Bone marrow (tissue), 2 donors: ENCODE measurements around the gene GSDME.
"Not testable (repeated sequence)": the region's sequence is repeated elsewhere in the genome, so short reads cannot be mapped to it uniquely, and the experiment has no call there.

Experiments used
- DNase-seq, 2 donors: peaks; one replicate each; lab custom pipeline; 2025; lab: John Stamatoyannopoulos, UW

The GSDME gene

DNA sequence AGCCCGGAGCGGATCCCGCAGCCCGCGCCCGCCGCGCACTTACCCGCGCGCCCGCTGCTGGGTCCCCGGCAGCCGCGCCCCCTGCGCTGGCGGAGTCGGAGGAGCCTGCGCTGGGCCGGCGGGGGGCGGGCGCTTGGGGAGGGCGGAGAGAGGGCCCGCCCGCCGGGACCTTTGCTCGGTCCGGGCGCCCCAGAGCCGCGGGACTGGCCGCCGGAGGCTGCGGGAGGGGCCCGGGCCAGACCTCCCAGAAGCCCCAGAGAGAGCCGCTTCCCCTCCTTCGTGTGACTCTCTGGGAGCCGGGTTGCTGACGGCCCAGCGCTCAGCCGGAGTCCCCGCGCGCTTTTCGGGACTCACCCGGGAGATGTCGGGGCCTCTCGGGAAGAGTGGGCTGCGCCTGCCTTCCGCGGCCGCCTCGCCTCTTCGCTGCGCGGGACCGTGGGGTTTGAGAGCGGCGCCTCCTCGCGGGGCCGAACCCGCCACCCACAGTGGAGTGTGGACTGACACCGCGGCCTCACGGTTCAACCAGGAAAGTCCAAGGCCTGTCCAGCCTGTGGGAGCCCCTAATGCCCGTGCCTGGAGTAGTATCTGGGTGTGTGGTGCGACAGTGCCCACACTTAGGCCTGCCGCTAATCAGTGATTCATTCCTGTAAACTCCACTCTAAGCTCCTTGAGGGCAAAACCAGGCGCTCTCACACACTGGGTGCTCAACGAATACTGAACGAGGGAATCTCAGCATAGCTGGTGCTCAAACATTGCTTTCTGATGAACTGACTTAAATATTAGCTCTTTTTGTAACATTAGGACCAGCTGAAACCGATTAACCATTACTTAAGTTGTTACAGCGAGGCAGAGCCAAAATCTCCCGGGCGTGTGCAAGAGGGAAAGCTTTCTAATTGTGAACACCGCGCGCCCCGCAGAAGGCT lies at the start of gene GSDME:
TSS of gene GSDME (minus strand) at position 112 of the 923 bp plus-strand sequence. CDS start 7,690 bp downstream, outside the sequence.
- peak in 1 of 2 donors; percentile 30 for DNase-seq

DNA sequence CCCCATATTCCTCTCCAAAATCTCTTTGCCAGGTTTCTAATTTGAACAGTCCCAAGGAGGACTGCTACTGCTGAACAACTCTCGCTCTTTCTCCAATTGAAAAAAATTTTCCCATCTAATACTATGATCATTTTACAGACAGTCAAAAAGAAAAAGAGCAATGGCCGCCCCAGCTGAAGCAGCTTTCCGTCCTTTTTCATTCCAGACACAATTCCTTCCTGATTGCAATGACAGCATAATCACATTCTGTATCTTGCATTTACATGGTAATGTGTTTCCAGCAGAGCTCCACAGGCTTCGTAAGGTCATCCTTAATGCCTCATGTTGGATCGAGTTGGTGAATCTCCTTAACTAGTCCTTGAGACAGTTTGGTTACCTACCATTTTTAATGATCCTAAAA lies 45.0 kb upstream of the GSDME start:
- no peak for DNase-seq

DNA sequence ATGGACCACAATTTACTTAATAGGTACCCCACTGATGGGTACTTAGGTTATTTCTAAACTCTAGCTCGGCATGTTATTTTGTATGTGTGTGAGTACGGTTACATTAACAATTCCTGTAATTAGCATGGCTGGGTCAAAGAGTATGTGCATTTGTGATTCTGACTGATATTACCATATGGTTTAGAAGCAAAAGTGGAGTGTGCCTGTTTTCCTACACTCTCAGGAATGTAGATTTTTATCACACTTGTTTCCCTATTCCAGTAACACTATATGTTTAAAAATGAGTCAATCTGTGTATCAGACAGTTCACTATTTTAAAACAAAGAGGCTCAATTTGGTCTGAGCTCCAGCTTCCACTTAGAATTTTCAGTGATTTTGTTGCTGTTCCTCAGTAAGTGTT lies 44.6 kb upstream of the GSDME start:
- no peak for DNase-seq

GRCh38 chr7:24800667-24801066 lies 43.4 kb upstream of the GSDME start:
- no peak for DNase-seq

DNA sequence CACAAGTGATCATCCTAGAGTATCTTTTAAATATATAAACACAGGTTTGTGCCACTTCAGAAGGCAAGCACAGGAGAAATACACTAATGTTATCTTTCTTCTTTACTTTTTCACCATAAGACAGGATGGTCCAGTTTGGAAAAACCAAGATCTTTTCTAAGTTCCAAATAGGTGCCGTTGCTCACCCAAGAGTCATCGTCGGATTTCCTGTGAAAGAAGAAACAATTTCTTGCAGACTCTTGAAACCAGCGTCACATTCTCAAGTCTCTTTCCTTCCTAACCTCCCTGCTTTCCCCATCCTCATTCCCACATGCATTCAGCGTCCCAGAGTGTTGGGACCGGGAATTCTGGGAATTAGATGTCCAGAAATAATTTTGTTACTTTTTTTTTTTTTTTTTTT lies 42.8 kb upstream of the GSDME start:
- DNase-seq, result no peak

DNA sequence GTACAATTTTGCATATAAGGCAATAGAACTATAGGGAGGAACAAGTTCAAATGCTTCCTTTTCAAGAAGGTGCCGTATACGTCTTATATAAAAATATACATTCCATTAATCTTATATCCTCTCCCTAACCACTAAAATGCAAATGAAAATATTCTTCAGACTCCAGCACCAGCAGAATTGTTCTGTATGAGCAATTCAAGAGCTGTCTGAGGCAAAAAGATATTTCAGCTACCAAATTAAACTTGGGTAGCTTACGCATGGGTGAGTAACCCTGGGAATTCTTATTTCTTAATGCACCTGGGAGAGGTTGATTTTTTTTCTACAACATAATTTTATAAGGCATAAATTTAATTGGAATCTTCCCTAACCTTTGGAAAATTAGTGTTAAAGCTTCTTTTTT lies 42.2 kb upstream of the GSDME start:
- DNase-seq, result no peak

GRCh38 chr7:24798261-24798660 lies 41.0 kb upstream of the GSDME start:
- no peak for DNase-seq

GRCh38 chr7:24797270-24797669 lies 40.0 kb upstream of the GSDME start:
- DNase-seq, result no peak

DNA sequence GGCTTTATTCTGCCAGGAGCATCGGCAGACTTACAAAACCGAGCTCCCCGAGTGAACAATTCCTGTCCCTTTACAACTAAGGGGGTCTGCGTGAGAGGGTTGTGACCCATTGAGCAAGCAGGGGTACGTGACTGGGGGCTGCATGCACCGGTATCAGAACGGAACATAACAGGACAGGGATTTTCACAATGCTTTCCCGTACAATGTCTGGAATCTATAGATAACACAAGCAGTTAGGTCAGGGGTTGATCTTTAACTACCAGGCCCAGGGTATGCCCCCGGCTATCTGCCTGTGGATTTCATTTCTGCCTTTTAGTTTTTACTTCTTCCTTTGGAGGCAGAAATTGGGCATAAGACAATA lies 38.1 kb upstream of the GSDME start:
- no peak for DNase-seq

DNA sequence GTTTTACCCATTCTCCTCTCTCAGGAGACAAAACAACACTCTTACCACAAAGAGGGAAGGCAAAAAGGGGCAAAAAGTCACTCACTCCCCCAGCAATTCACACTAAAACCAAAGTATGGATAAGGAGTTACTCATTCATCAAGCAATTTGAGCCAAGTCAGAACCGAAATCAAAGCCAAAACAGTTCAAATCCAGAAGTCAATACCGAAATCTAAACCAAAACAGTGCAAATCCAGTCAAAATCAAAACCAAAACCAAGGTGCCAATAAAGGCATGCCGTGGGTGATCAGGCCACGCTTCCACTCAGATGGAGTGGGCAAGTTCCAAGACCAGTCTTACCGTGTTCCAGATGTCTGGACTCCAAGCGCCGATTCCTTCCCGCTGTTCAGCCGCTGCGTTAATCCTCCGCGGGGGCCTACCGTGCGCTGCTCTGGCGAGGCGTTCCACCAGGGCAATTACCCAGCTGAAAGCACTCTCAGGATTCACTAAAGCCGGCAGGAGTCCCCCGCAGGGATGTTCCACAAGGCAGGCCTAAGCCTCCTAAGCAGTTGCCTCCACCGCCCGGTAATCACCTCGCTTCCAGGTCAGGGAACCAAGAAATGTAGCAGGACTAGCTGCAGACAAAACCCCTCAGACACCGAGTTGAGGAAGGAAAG lies 37.6 kb upstream of the GSDME start:
- DNase-seq, result not testable (repeated sequence)

DNA sequence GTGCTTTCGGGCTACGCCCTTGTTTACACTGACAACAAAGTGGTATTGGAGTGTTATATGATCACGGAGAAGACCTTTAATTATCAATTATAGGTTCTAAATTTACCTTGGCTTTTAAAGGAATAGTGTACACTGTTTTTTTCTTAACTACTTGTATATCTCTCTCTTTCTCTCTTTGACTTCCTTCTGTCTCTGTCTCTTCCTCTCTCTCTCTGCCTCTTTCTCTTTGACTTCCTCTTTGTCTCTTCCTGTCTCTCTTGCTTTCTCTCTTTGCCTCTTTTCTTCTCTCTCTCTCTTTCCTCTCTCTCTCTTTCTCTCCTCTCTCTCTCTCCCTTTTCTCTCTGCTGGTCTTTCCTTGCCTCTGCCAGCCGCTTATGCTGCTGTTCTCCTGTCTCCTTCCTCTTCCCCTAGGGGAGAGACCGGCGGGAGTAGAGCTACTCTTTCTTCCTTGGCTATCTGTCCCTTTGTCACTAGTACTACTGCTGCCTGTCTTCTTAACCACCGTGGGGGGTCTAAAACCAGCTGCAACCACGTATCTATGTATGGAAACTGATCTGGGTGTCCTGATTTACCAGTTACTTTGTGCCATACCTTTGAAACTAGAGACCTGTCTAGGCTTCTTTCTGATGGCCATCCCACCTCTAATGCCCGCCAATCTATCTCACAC lies 36.9 kb upstream of the GSDME start:
- DNase-seq, result no peak

DNA sequence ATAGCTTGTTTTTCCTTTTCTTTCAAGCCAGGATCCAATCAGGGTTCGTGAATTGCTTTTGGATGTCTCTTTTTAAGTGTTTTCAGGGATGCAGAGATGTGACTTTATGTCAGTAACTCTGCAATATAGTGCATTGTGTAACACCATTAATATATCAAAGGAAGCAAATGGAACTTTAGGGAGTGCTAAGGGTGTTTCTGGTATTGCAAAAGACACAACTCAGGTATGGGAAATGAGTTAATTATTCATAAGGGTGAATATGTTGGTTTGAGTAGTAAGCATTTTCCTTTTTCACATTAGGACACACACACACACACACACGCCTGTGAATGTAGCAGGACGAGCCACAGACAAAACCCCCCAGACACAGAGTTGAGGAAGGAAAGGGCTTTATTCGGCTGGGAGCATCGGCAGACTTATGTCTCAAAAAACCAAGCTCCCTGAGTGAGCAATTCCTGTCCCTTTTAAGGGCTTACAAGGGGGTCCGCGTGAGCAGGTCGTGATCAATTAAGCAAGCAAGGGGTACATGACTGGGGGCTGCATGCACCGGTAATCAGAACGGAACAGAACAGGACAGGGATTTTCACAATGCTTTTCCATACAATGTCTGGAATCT lies 31.8 kb upstream of the GSDME start:
- no peak for DNase-seq

DNA sequence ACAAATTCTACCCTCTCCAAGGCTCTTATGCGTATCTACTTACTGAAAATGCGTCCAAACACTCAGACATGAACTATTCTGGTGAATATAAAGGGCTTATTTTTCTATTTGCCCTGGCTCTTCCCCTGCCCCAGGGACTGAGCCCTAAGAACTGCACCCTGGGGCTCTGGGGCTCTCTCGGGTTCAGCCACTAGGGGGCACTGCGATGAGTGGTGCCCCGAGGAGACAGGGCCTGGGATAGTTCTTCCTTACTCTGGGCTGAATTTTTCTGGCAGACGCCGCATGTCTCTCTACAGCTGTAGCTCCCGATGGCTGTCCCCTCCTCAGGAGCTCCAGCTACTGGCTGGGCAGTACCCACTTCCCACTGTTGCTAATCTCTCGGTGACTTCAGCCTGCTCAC lies 30.8 kb upstream of the GSDME start:
- DNase-seq, result no peak

DNA sequence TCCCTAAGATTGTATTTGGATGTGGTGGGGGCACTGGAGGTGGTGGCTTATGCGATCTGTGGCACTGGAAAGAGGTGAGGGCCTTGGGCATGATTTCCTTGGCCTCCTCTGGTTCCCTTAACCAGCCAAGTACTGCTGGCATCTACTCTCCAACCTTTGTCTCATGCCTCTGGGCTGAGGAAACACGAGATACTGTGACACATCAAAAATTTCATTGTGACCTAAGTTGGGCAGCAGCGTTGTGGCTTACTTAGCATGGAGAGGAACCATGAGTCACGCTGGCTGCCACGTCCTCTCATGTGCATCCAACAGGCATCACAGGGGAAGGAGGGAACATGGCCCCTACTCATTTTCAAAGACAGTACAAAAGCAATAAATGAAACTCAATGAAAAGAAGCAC lies 29.7 kb upstream of the GSDME start:
- DNase-seq, result peak; percentile 76 to 85

DNA sequence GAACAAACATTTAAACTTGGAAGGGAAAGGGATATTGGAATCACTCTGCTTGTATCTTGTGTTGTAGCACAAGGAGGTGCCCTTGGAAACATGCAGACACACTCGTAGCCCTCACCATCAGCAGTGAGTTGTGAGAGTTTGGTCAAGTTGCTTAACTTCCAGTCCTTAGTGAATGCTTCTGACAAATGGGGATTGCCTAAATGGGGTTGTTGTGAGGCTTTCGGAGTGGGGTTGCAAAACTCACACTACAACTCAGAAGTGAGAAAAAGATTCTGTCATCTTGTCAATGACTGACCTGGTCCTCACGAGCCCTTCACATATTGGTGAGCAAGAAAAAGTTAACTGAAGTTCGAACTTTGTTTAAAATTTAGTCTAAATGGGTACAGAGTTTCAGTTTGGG lies 29.0 kb upstream of the GSDME start:
- peak in 1 of 2 donors; percentile 7 for DNase-seq

DNA sequence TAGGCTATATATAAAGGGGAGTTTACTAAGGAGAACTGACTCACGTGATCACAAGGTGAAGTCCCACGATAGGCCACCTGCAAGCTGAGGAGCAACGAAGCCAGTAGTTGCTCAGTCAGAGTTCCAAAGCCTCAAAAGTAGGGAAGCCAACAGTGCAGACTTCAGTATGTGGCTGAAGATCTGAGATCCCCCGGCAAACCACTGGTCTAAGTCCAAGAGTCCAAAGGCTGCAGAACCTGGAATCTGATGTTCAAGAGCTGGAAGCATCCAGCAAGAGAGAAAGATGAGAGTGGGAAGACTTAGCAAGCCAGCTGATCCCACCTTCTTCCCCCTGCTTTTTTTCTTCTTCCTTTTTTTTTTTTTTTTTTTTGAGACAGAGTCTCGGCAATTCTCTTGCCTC lies 27.0 kb upstream of the GSDME start:
- DNase-seq, result no peak

GRCh38 chr7:24783698-24784097 lies 26.4 kb upstream of the GSDME start:
- no peak for DNase-seq

- DNase-seq, result peak in 1 of 2 donors; percentile 23
Observed at GRCh38 chr7:24781106-24781505, 23.8 kb upstream of the GSDME start.

GRCh38 chr7:24779283-24779655 lies 22.0 kb upstream of the GSDME start:
- no peak for DNase-seq

DNA sequence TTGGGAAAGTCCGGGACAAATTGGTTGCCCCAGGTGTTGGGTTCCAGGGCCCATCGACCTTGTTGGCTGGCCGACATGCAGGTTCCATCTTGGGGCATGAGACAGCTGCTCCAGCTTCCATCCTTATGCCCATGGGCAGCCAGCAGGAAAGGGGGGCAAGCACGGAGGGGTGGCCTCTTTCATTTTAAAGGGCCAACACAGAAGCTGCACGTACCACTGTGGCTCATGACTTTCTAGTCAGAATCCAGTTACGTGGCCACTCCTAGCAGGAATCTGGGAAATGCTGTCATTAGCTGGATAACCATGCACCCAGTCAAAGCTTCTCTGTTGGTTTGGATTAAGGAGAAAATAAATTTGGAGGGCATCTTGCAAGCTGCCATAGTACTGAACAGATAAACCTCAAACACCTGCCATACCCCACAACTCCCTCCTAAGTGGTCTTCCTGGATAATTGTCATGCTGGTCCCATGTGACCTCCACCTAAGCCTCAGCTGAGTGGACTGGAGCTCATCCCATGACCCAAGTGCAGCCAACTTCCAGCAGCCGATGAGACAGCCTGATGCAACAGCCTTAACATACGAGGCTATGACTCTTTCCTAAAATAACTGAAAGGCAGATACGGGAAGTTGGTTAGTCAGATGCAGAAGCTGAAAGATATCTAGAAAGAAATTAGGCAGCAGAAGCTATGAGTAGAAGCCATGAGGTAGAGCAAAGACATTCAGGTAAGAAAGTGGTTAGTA lies 21.4 kb upstream of the GSDME start:
- DNase-seq, result peak; percentile 43 to 58

DNA sequence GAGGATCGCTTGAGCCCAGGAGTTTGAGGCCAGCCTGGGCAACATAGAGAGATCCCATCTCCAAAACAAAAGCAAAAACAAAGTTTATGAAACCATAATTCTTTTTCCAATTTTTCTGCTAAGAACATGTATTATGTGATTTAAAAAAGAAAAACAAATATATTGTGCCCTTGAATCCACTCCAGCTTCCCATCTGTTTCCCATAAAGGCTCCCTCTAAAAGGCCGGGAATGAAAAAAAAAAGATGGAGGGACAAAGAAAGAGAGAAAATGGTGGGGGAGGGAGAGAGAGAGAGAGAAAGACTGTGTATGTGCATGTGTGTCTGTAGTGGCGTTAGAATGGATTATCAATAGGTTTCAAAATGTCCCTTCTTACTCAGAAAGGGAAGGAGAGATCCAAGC lies 20.5 kb upstream of the GSDME start:
- no peak for DNase-seq

GRCh38 chr7:24773646-24774045 lies 16.4 kb upstream of the GSDME start:
- DNase-seq, result no peak
